Astrocyte of the cerebellum (primary cell): ENCODE results near the gene HHEX.
A peak's percentile ranks its signal among the peaks of the same experiment; 100 is the strongest.

Experiments used
- DNase-seq: peaks from one replicate; pipeline ENCODE4 v3.0.0-alpha.2; 2011; ENCODE audit warnings: low read depth
- H3K4me3 ChIP-seq: 2 replicates; pipeline ENCODE4 v1.5.1; 2011; ENCODE audit warnings: mild to moderate bottlenecking, low read depth, low read length, moderate library complexity
- CTCF ChIP-seq: IDR thresholded peaks from 2 replicates; pipeline ENCODE4 v1.5.1; 2012; ENCODE audit warnings: low read length, low read depth, moderate library complexity, mild to moderate bottlenecking; ENCODE audit errors: missing control alignments
- in situ Hi-C: cut with HindIII; loops from 2 replicates; pipeline ENCODE4 v1.10.0; 2017; ENCODE audit warnings: low sequenced_read_pairs

Gene HHEX

GRCh38 chr10:92688573-92688926, 1.2 kb upstream of the HHEX start:
- in situ Hi-C loops = no loop called here
- TF ChIP-seq CTCF = no peak
- peak overlapping the region; percentile 55 for H3K4me3 ChIP-seq
- no peak for DNase-seq

- H3K4me3 ChIP-seq = peak overlapping the region; percentile 55
- in situ Hi-C loops = no loop called here
- DNase-seq = no peak
- TF ChIP-seq CTCF = no peak
Observed at GRCh38 chr10:92688927-92689662, 660 bp upstream of the HHEX start.

- peak overlapping the region; percentile 55 for H3K4me3 ChIP-seq
- TF ChIP-seq CTCF = no peak
- in situ Hi-C loops = no loop called here
- DNase-seq = no peak
Observed at GRCh38 chr10:92690211-92690914, 608 bp downstream of the HHEX start.

- TF ChIP-seq CTCF = no peak
- H3K4me3 ChIP-seq = peak overlapping the region; percentile 55
- in situ Hi-C loops = no loop called here
- DNase-seq = no peak
Observed at GRCh38 chr10:92690915-92691590, 1.3 kb downstream of the HHEX start.

- no peak for TF ChIP-seq CTCF
- in situ Hi-C loops = no loop called here
- DNase-seq = no peak
- H3K4me3 ChIP-seq = peak overlapping the region; percentile 3
Observed at GRCh38 chr10:92691591-92692079, 1.9 kb downstream of the HHEX start.

- H3K4me3 ChIP-seq = no peak overlapping the region
- TF ChIP-seq CTCF = no peak
- no peak for DNase-seq
- in situ Hi-C loops = no loop called here
Observed at GRCh38 chr10:92692080-92692671, 2.4 kb downstream of the HHEX start.
